CD4-positive, alpha-beta T cell (primary cell): ENCODE results near the gene CATSPER1. TPM values are rescaled to one million over a fixed set of nuclear protein-coding genes. Genes with fewer than 3 reads are reported as not detected.

Experiments used
- ATAC-seq: fragments of 200-7000 bp; cut with Tn5 transposase; one replicate; pipeline ENCODE4 v1.10.0; 2022; ENCODE audit warnings: mild to moderate bottlenecking; ENCODE audit not compliant: poor library complexity
- CTCF ChIA-PET: fragments of 350-600 bp; sonication (Branson Sonifier 250); formaldehyde crosslinking; loops from one replicate; lab custom pipeline; 2021; ENCODE audit warnings: antibody characterized with exemption, inconsistent platforms; lab: Charles Lee
- POLR2A ChIA-PET: fragments of 350-600 bp; sonication (Branson Sonifier 250); formaldehyde crosslinking; loops from one replicate; lab custom pipeline; 2021; ENCODE audit warnings: antibody characterized with exemption, inconsistent platforms; lab: Charles Lee
- DNase-seq, 14 experiments: peaks; one replicate each; pipeline ENCODE4 v3.0.0-alpha.2; 2013 to 2020; ENCODE audit warnings: mixed read lengths in 2 of 14
- H3K27ac ChIP-seq, 2 donors: one replicate each; pipeline versions ENCODE4 v1.5.1 to v1.7.0; 2013; ENCODE audit warnings: low read length in 2 of 2, low read depth in 1 of 2, mild to moderate bottlenecking in 1 of 2
- H3K27me3 ChIP-seq, 2 experiments: 1 replicate in 1 of 2; 2 replicates in 1 of 2; pipeline versions ENCODE4 v1.6.1 to v1.7.0; 2013; ENCODE audit warnings: low read length in 2 of 2, control low read depth in 1 of 2, mild to moderate bottlenecking in 1 of 2, moderate library complexity in 1 of 2; ENCODE audit not compliant: insufficient read depth in 2 of 2, control insufficient read depth in 1 of 2
- H3K36me3 ChIP-seq: one replicate; pipeline ENCODE4 v1.6.1; 2013; ENCODE audit warnings: low read length, control low read depth; ENCODE audit not compliant: insufficient read depth
- H3K4me1 ChIP-seq: one replicate; pipeline ENCODE4 v1.6.1; 2013; ENCODE audit warnings: low read length, control low read depth; ENCODE audit not compliant: insufficient read depth
- H3K4me3 ChIP-seq: one replicate; pipeline ENCODE4 v1.5.1; 2013; ENCODE audit warnings: mild to moderate bottlenecking, low read length, moderate library complexity
- H3K9me3 ChIP-seq, 2 experiments: 1 replicate in 1 of 2; 2 replicates in 1 of 2; pipeline versions ENCODE4 v1.6.1 to v1.7.0; 2013; ENCODE audit warnings: low read length in 2 of 2, mild to moderate bottlenecking in 2 of 2, control low read depth in 1 of 2, moderate library complexity in 1 of 2; ENCODE audit not compliant: control insufficient read depth in 1 of 2, insufficient read depth in 1 of 2
- H3K27ac Mint-ChIP-seq: one replicate; pipeline ENCODE4 v1.8.0; 2020; ENCODE audit warnings: mixed read lengths
- H3K27me3 Mint-ChIP-seq: one replicate; pipeline ENCODE4 v1.8.0; 2021; ENCODE audit warnings: mixed read lengths
- H3K36me3 Mint-ChIP-seq: one replicate; pipeline ENCODE4 v1.8.0; 2021; ENCODE audit warnings: low read depth, mixed read lengths
- H3K4me1 Mint-ChIP-seq: one replicate; pipeline ENCODE4 v1.8.0; 2021; ENCODE audit warnings: low read depth, mixed read lengths
- H3K4me3 Mint-ChIP-seq: one replicate; pipeline ENCODE4 v1.8.0; 2020; ENCODE audit warnings: mild to moderate bottlenecking, mixed read lengths
- H3K9me3 Mint-ChIP-seq: one replicate; pipeline ENCODE4 v1.8.0; 2020; ENCODE audit warnings: mixed read lengths
- intact Hi-C, 2 experiments: fragments of 100-400 bp; cut with DNase I in 1 of 2; cut with micrococcal nuclease in 1 of 2; formaldehyde crosslinking; loops; one replicate each; pipeline versions ENCODE4 v1.15.1 to v1.9.0; 2023 to 2025; cut with DNase I, micrococcal nuclease
- total RNA-seq, 174 experiments: library from RNA in 2 of 174; stranded (reverse) in 2 of 174; gene quantifications; one replicate each; pipeline ENCODE4 v1.2.3 and lab custom pipeline; 2021 to 2026
- TF ChIP-seq, protein P1 (sequence below): fragments of 200-600 bp; IDR thresholded peaks from one replicate; pipeline ENCODE4 v1.8.0; 2022; ENCODE audit warnings: antibody characterized with exemption, mild to moderate bottlenecking

CATSPER1 gene
- total RNA-seq, 2 experiments from 2014 or later = not detected

DNA sequence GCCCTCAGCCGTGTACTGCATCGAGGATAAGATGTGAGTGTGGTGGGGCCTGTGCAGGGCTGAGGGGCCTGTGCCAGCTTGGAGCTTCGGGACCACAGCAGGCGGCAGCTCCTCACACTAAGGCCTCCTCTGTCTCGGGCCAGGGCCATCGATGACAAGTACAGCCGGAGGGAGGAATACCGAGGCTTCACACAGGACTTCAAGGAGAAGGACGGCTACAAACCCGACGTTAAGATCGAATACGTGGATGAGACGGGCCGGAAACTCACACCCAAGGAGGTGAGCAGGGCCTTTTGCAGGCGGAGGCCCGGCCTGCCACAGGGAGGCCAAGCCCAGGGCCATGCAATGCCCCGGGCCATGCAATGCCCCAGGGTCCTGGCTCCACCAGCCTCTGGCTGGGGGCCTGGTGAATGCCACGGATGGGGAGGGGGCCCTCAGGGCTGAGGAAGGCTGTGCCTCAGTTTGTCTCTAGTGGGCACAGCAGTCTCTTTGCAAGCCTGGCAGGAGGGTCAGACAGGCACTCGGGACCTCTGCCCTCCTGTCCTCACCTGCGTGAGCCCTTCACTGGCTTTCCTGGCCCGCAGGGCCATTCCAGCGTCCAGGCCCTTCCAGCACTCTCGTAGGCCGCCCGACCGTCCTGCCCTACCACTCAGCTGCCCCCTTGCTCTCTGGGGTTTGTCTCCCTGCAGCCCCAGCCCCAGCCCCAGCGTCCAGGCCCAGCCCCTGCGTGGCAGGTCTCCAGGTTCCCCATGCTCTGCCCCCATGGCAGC, 48.5 kb downstream of the CATSPER1 start:
- no peaks in the 10 kb centered on the region for H3K4me1 Mint-ChIP-seq
- Histone ChIP-seq H3K4me3 (no peak overlapping the region), H3K27me3 (no peaks in the 10 kb centered on the region), H3K9me3 (no peaks in the 10 kb centered on the region), H3K36me3 (peaks cover 51% of the 10 kb centered on the region), H3K27ac (no peak overlapping the region), H3K4me1 (no peaks in the 10 kb centered on the region)
- no peak overlapping the region for H3K4me3 Mint-ChIP-seq
- no peak for DNase-seq
- intact Hi-C loops = no loop called here
- H3K9me3 Mint-ChIP-seq = no peaks in the 10 kb centered on the region
- ATAC-seq = no peak
- H3K27ac Mint-ChIP-seq = no peak overlapping the region
- CTCF ChIA-PET = no interaction called here
- no peaks in the 10 kb centered on the region for H3K27me3 Mint-ChIP-seq
- peaks cover 57% of the 10 kb centered on the region for H3K36me3 Mint-ChIP-seq
- POLR2A ChIA-PET = no interaction called here
- TF ChIP-seq, protein P1, sequence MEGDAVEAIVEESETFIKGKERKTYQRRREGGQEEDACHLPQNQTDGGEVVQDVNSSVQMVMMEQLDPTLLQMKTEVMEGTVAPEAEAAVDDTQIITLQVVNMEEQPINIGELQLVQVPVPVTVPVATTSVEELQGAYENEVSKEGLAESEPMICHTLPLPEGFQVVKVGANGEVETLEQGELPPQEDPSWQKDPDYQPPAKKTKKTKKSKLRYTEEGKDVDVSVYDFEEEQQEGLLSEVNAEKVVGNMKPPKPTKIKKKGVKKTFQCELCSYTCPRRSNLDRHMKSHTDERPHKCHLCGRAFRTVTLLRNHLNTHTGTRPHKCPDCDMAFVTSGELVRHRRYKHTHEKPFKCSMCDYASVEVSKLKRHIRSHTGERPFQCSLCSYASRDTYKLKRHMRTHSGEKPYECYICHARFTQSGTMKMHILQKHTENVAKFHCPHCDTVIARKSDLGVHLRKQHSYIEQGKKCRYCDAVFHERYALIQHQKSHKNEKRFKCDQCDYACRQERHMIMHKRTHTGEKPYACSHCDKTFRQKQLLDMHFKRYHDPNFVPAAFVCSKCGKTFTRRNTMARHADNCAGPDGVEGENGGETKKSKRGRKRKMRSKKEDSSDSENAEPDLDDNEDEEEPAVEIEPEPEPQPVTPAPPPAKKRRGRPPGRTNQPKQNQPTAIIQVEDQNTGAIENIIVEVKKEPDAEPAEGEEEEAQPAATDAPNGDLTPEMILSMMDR = no peak

DNA sequence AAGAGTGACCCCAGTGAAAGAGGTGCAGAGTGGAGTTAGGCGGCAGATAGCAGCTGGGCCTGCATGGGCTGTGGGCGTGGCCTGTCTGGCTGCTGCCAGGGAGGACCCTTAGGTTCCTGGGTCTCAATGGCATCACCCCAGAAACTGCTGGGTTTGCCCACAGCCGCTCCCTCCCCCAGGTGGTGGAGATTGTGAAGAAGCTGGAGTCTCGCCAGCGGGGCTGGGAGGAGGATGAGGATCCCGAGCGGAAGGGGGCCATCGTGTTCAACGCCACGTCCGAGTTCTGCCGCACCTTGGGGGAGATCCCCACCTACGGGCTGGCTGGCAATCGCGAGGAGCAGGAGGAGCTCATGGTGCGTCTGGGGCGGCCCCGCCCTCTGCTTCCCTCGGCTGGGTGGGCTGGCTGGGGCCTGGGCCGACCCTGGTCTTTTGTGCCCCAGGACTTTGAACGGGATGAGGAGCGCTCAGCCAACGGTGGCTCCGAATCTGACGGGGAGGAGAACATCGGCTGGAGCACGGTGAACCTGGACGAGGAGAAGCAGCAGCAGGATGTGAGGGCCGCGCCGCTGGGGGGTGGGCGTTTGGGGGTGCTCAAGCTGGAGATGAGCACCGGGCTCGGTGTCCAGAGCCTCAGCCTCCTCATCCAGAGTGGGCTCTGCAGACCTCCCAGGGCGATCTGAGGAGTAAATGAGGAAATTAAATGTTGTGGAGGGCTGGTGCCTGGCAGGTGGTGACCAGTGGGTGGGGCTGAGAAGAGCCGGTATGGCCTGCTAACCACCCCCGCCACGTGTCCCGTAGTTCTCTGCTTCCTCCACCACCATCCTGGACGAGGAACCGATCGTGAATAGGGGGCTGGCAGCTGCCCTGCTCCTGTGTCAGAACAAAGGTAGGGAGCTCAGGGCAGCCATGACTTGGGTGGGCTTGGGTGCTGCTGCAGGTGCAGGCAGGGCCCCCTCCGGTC, 49.8 kb downstream of the CATSPER1 start:
- intact Hi-C loops = no loop called here
- Histone ChIP-seq H3K36me3 (peaks cover 61% of the 10 kb centered on the region), H3K27ac (no peak overlapping the region), H3K9me3 (no peaks in the 10 kb centered on the region), H3K27me3 (no peaks in the 10 kb centered on the region), H3K4me1 (no peaks in the 10 kb centered on the region), H3K4me3 (no peak overlapping the region)
- no peaks in the 10 kb centered on the region for H3K4me1 Mint-ChIP-seq
- no peak for ATAC-seq
- no peak for DNase-seq
- no peaks in the 10 kb centered on the region for H3K9me3 Mint-ChIP-seq
- TF ChIP-seq, protein P1 = no peak
- POLR2A ChIA-PET = no interaction called here
- CTCF ChIA-PET = no interaction called here
- H3K27ac Mint-ChIP-seq = peak overlapping the region; percentile 49
- peaks cover 68% of the 10 kb centered on the region for H3K36me3 Mint-ChIP-seq
- no peaks in the 10 kb centered on the region for H3K27me3 Mint-ChIP-seq
- H3K4me3 Mint-ChIP-seq = peak overlapping the region; percentile 3

DNA sequence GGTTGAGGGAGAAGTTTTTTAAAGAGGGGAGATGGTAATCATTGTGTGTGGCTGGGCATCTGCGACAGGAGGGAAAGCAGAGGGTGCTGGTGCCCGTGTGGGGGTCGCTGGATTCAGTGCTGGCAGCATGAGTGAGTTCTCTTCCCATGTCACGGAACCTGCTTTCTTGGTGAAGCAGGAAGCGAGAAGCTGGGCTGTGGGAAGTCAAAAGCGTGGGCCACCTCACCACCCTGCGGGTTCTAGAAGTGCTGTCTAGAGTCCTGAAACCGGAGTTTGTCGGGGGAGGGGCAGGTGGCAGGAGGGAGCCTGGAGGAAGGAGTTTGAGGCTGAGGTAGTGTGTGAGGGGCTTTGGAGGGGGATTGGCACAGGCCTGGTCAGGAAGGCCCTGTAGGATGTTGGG, 50.5 kb downstream of the CATSPER1 start:
- Histone ChIP-seq H3K4me1 (no peaks in the 10 kb centered on the region), H3K9me3 (no peaks in the 10 kb centered on the region), H3K27me3 (no peaks in the 10 kb centered on the region), H3K27ac (no peak overlapping the region), H3K36me3 (peaks cover 62% of the 10 kb centered on the region), H3K4me3 (no peak overlapping the region)
- DNase-seq = no peak
- TF ChIP-seq, protein P1 = no peak
- Mint-ChIP-seq H3K4me1 (no peaks in the 10 kb centered on the region), H3K27ac (peak overlapping the region; percentile 49), H3K27me3 (no peaks in the 10 kb centered on the region), H3K9me3 (no peaks in the 10 kb centered on the region), H3K36me3 (peaks cover 69% of the 10 kb centered on the region), H3K4me3 (peak overlapping the region; percentile 3)
- ChIA-PET CTCF (no interaction called here), POLR2A (no interaction called here)
- intact Hi-C loops = no loop called here
- no peak for ATAC-seq
